T-helper 2 cell treated with Interferon-gamma antibody and Interleukin-4, amounts not matched to agents 5 μg/mL and 100 μg/mL, for 36 hours (primary cell): ENCODE results near the gene AGAP5.

Source experiments
- DNase-seq: peaks from one replicate; pipeline ENCODE4 v3.0.0; 2021; ENCODE audit warnings: low spot score
- H3K27ac Mint-ChIP-seq: one replicate; pipeline ENCODE4 v1.8.0; 2021; ENCODE audit warnings: mild to moderate bottlenecking, mixed read lengths
- H3K27me3 Mint-ChIP-seq: one replicate; pipeline ENCODE4 v1.8.0; 2021; ENCODE audit warnings: low read depth, mixed read lengths
- H3K36me3 Mint-ChIP-seq: one replicate; pipeline ENCODE4 v1.8.0; 2021; ENCODE audit warnings: low read depth, mixed read lengths
- H3K4me1 Mint-ChIP-seq: one replicate; pipeline ENCODE4 v1.8.0; 2021; ENCODE audit warnings: low read depth, mixed read lengths
- H3K4me3 Mint-ChIP-seq: one replicate; pipeline ENCODE4 v1.8.0; 2022; ENCODE audit warnings: mild to moderate bottlenecking, moderate library complexity, mixed read lengths
- H3K9me3 Mint-ChIP-seq: one replicate; pipeline ENCODE4 v1.8.0; 2021; ENCODE audit warnings: mixed read lengths

AGAP5 gene

DNA sequence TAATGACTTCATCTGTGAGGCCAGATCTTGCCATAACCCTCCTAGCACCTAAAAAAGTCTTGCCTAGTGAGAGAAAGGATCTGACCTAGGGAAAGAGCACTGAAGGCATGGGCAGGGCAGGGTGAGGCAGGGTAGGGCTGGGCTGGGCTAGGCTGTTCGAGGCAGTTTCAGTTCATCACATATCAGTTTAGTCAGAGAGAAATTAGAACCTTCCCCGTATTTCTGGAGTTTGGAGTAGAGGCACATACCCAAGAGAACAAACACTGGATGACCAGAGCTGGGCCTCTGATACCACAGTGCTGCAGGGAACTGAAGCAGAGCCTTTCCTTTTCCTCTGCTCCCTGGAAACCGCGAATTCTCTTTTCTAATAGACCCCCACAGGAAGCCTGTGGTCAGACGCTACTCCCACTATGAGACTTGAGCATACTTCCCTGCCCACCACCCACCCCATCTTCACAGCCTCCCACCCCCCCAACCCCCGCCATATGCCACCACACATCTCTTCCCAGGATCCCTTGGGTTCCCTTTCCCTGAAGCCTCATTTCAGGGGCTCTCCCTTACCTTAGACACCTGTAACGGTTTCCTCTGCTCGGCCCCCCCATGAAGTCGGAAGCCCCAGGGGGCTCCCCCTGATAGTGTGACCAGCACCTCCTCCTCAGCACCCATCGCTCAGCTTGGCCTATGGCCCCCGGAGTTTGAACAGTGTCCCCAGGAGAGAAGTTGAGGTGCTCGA, 42.5 kb downstream of the AGAP5 start:
- Mint-ChIP-seq H3K27me3 (no peaks in the 10 kb centered on the region), H3K4me1 (peaks cover 3% of the 10 kb centered on the region), H3K36me3 (no peaks in the 10 kb centered on the region), H3K27ac (no peak overlapping the region), H3K4me3 (no peak overlapping the region), H3K9me3 (no peaks in the 10 kb centered on the region)
- no peak for DNase-seq

DNA sequence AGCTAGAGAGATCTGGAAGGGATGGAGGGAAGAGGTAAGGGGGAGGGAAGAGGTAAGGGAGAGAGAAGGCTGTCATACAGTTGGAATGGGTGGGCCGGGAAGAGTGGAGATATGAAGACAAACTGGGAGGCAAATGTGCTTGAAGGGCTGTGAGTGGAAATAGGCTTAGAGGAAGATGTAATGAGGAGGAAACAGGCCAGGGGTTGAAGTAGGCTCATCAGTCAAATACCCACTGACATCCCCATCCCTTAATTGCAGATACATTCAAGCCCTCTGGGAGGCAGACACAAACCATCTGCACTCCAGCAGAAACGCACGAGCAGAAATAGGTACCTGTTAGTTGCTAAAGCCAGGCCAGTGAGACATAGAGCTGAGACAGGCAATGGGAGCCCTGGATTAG, 44.2 kb downstream of the AGAP5 start:
- no peak for DNase-seq
- Mint-ChIP-seq H3K27me3 (no peaks in the 10 kb centered on the region), H3K4me3 (no peak overlapping the region)

DNA sequence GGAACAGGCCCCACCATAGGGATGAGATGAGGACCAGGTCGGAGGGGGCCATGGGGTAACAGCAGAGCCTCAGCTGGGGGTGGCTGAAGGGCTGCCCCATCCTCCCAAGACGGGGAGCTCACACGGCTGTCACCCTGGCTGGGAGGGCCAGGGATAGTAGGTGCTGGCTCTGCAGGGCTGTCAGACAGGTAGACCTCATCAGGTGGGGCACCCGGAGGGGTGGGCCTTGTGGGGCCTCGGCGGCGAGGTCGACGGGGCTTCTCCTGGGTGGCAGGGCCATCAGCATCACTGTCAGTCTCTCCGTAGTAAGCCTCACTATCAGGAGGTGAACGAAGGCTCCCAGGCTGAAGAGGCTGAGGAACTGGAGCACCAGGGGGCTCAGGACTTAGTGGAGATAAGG, 44.7 kb downstream of the AGAP5 start:
- peaks cover 3% of the 10 kb centered on the region for H3K4me1 Mint-ChIP-seq
- no peaks in the 10 kb centered on the region for H3K9me3 Mint-ChIP-seq
- DNase-seq: no peak
- H3K4me3 Mint-ChIP-seq: no peak overlapping the region
- H3K27ac Mint-ChIP-seq: no peak overlapping the region
- no peaks in the 10 kb centered on the region for H3K27me3 Mint-ChIP-seq
- no peaks in the 10 kb centered on the region for H3K36me3 Mint-ChIP-seq

More for the DNA sequence above, 44.2 kb downstream of the AGAP5 start:
- H3K36me3 Mint-ChIP-seq: no peaks in the 10 kb centered on the region
- H3K4me1 Mint-ChIP-seq: peaks cover 3% of the 10 kb centered on the region
- no peaks in the 10 kb centered on the region for H3K9me3 Mint-ChIP-seq
- H3K27ac Mint-ChIP-seq: no peak overlapping the region

DNA sequence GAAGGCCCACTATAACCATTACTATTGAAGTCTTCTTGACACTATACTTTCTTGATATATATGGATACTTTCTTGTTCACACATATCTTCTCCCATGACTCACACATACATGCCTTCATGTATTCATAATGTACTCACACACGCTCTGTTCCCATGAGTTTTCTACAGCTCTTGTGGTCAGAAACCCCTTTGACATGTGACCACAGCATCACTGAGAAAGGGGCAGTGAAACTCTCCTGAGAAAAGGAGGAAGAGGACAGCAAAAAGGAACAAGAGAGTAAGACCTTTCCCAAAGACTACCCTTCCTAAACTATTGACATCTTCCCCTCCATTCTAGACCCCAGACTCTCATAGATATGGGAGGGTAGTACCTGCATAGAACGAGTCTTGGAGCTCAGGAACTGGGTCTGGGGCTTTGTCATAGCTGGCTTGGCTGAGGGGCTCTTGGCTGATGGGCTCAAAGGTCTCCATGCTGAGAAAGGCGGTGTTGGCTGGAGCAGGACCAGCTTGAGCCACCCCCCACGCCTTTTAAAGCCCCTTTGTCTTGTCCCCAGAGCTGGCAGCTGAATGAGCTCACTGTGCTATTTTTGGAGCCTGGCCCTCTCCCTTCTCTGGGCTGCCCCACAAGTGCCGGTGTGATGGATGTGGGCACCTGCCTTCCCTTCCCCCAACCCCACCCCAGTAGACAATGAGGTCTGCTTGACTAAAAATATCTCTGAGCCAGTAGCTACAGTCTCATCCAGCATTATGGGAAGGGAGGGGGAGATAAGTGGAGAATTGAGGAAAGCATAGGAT, 47.2 kb downstream of the AGAP5 start:
- Mint-ChIP-seq H3K27me3 (no peaks in the 10 kb centered on the region), H3K36me3 (no peaks in the 10 kb centered on the region), H3K4me3 (no peak overlapping the region), H3K27ac (no peak overlapping the region), H3K4me1 (peaks cover 3% of the 10 kb centered on the region), H3K9me3 (no peaks in the 10 kb centered on the region)
- DNase-seq: no peak

DNA sequence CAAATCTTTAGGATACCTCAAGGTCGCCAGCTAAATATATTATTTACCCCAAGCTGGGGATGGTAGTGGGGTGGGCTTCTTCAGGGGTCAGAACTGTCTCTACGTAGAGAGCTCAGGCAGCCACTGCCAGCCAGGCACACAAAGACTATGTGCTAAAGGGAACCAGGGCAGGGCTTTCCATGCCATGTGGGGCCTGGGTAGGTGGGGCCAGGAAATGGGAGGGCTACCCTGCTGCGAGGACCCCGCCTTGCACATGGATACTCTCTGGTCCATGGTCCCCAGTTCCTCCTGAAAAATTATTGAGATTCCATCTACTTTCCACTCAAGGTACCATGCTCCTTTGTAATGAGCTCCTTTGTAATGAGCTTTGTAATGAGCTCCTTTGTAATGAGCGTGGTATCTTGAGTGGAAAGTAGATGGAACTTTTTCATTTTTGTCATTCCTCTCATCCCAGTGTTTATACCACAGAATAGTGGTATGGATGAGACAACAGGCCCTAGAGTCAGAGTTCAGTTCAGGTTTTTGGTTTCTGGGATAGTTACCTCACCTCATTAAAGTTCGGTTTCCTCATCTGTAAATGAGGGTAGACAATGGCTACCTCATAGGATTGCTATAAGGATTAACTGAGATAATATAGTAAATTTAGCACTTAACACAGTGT, 47.9 kb downstream of the AGAP5 start:
- Mint-ChIP-seq H3K27ac (no peak overlapping the region), H3K4me3 (no peak overlapping the region), H3K27me3 (peaks cover 5% of the 10 kb centered on the region), H3K4me1 (peaks cover 5% of the 10 kb centered on the region), H3K36me3 (no peaks in the 10 kb centered on the region), H3K9me3 (no peaks in the 10 kb centered on the region)
- DNase-seq: no peak

DNA sequence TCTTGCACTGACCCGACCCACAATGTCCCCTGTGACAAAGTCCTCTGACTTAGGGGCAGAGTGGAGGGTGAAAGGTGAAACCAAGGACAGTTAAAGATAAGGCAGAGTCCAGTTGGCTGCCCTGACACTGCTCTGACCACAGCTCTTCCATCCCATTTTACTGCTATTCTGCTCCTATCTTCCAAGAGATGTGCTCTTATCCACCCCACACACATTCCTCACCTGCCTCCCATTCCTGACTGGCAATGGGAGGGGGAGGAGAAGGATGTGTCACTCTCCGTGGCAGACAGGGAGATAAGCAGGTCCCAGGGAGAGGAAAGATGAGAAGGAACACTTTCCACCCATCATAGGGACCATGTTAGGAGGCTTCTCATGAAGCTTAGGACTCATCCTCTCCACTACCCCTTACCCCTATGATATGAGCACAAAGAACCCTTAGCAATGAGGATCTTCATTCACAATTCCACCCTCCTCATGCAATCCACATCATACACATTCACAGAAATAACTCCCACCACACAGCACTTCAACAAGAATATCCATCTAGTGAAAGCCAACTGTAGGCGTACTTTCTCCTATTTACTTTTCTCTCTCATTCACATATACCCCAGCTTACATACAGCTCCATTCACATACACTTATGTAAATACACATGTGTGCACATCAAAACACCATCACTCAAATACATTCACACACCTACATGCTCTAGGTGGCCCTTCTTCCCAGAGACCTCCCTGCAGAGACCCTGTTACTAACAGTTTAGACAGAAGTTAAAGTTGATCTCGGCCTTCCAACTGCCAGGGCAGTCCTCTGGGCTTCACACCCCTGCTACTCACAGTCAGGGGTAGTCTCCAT, 48.7 kb downstream of the AGAP5 start:
- no peaks in the 10 kb centered on the region for H3K9me3 Mint-ChIP-seq
- no peak for DNase-seq
- peaks cover 5% of the 10 kb centered on the region for H3K27me3 Mint-ChIP-seq
- no peak overlapping the region for H3K27ac Mint-ChIP-seq
- no peak overlapping the region for H3K4me3 Mint-ChIP-seq
- H3K36me3 Mint-ChIP-seq: no peaks in the 10 kb centered on the region
- peaks cover 10% of the 10 kb centered on the region for H3K4me1 Mint-ChIP-seq

DNA sequence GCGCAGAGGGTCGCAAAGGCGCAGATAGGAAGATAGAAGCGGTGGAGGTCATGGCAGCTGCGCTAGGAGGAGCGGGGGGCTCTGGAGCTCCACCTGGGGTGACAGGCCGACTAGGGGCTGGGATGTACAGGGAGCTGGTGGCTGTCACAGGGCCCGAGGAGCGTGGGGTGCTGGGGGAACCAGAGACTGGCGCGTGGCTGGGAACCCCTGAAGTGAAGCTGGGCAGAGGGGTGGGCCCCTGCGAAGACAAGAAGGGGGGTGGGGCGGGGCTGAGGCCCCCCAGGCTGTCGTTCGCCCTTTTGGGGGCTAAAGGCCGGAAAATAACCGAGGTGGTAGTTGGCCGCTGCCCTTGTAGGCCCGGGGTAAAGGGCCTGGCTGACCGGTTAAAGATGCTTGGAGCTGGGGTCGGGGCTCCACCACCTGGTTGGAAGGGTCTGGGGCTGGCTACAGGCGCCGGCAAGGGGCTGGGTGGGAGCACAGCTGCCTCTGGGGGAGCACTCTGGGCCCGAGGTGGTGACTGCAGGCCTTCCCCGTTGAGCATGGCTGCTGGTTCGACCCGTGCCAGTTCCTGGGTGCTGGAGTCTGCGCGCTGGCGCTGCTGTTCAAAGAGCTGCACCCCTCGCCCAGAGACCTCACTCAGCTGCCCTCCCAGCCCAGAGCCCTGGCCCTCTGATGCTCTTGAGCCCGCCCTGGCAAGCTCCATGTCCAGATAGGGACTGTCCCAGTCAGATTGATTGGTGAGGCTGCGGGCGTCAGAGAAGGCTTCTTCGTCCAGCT, 49.8 kb downstream of the AGAP5 start:
- Mint-ChIP-seq H3K36me3 (no peaks in the 10 kb centered on the region), H3K27me3 (peaks cover 5% of the 10 kb centered on the region), H3K4me3 (peak overlapping the region; percentile 50), H3K9me3 (no peaks in the 10 kb centered on the region), H3K4me1 (peaks cover 17% of the 10 kb centered on the region), H3K27ac (no peak overlapping the region)
- no peak for DNase-seq

DNA sequence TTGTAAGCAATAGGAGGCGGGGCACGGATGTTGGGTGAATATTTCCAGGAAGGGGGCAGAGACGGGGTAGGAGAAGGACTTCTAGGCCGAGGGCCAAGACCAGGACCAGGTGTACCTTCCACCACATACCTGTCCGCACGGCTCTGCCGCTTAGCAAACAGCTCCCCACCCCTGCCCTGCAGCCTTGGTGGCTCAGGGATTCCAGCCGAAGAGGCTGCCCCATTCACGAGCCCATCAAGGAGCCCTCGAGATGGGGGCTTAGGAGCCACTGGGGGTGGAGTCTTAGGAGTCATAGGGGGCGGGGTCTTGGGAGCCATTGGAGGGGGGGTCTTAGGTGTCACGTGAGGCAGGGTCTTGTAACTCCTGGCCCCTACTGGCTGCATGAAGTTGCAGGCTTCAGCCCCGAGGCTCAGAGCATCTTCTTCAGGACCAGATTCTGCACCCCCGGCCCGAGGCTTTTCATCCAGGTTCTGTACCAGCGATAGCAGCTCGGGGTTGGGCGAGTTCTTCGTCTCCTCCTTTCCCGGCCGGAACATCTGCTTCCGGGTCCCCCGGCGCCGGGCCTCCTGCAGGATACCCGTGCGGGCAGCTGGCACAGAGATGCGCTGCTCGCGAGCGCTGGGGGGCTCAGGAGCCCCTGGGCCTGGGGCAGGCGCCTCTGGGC, 50.6 kb downstream of the AGAP5 start:
- no peak overlapping the region for H3K27ac Mint-ChIP-seq
- H3K27me3 Mint-ChIP-seq: peaks cover 5% of the 10 kb centered on the region
- H3K9me3 Mint-ChIP-seq: no peaks in the 10 kb centered on the region
- peaks cover 17% of the 10 kb centered on the region for H3K4me1 Mint-ChIP-seq
- no peaks in the 10 kb centered on the region for H3K36me3 Mint-ChIP-seq
- peak overlapping the region; percentile 50 for H3K4me3 Mint-ChIP-seq
- no peak for DNase-seq

DNA sequence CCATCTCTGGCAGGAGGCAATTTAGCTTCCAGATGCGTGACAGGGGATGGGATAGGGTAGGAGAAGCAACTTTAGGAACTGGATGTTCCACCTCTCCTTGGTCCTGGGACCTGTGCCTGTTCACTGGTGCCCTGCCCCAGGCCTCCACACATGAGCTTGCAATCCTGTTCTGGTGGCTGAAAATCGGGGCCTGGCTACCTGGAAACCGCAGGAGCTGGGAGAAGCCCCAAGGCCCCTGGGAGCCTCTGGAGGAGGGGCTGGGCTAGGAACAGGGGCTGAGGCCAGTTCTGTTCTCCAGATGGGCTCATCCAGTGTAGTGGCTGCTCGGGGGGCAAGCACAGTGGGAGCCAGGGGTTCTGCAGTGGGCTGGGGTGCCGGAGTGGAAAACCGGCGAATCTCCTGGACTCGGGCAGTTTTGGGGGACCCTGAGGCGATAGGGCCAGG, 51.3 kb downstream of the AGAP5 start:
- no peaks in the 10 kb centered on the region for H3K36me3 Mint-ChIP-seq
- no peak overlapping the region for H3K27ac Mint-ChIP-seq
- H3K4me3 Mint-ChIP-seq: no peak overlapping the region
- DNase-seq: no peak
- peaks cover 17% of the 10 kb centered on the region for H3K4me1 Mint-ChIP-seq
- peaks cover 7% of the 10 kb centered on the region for H3K27me3 Mint-ChIP-seq
- no peaks in the 10 kb centered on the region for H3K9me3 Mint-ChIP-seq

DNA sequence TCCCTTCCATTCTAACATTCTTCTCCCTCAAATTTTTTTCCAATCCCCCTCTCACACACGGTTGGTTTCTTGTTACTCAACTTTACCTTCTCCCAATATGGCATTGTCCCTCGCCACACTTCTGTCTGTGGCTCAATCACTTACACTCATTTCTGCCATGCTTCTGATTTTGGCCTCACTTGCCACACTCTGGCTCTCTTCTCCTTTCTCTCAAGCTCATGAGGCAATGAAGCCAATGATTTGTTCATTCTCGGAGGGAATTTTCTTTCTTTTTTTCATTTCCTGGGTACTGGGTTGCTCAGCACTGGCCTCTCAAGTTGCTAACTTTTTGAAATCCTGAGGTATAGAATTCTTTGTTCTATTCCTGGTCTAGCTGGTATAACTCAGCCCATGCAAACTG, 52.7 kb downstream of the AGAP5 start:
- Mint-ChIP-seq H3K4me3 (no peak overlapping the region), H3K27ac (no peak overlapping the region), H3K4me1 (peaks cover 17% of the 10 kb centered on the region), H3K27me3 (peaks cover 12% of the 10 kb centered on the region), H3K9me3 (no peaks in the 10 kb centered on the region), H3K36me3 (no peaks in the 10 kb centered on the region)
- no peak for DNase-seq

DNA sequence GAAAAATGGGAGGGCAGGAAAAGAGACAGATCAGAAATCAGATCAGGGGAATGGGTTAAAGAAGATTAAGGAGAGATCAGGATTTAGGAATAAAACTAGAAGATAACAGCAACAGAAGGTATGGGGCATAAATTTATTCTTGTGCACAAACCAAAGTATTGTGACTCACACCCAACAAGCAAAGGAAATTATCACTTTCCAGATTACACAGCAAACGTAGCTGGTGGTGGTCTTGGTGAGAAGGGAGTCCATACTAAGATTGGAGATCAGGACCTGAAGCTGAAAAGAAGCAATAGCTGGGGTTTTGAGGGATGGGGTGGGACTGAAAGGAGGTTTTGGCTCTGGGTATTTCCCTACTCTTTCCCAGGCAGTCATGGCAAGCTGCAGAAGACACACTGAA, 53.1 kb downstream of the AGAP5 start:
- Mint-ChIP-seq H3K27me3 (peaks cover 14% of the 10 kb centered on the region), H3K27ac (peak overlapping the region; percentile 6)

DNA sequence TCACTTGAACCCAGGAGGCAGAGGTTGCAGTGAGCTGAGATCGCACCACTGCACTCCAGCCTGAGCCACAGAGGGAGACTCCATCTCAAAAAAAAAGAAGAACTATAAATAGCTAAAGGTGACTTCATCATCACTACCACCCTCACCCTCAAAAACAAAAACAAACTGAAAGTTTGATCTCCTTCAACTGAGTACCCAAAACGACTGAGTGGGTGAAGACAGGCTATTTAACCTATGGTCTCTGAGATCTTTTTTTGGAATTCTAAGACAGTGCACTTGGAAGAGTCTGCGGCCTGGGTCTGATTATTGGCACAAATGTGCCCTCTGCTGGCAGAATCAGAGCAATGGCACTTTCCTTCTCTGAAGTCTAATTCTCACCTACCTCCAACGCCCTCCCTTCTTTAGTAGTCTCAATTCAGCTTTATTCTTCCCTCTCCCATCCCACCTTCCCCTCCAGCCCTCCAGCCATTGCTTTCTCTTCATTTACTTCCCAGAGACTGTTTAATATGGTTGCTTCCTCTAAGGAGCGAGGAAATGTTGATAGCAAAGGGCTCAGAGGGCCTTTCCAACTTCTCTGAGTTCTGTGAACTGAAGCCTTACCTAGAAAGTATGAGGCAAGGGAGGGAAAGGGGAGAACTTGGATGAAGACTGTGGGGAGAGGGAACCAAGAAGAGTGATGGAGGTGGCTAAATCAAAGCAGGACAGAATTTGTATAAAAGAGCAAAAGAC, 53.7 kb downstream of the AGAP5 start:
- Mint-ChIP-seq H3K4me1 (peaks cover 17% of the 10 kb centered on the region), H3K4me3 (no peak overlapping the region), H3K27ac (peak overlapping the region; percentile 6), H3K36me3 (no peaks in the 10 kb centered on the region), H3K9me3 (no peaks in the 10 kb centered on the region), H3K27me3 (peaks cover 15% of the 10 kb centered on the region)
- peak; percentile 36 for DNase-seq

More for the DNA sequence above, 53.1 kb downstream of the AGAP5 start:
- peaks cover 17% of the 10 kb centered on the region for H3K4me1 Mint-ChIP-seq
- H3K9me3 Mint-ChIP-seq: no peaks in the 10 kb centered on the region
- H3K4me3 Mint-ChIP-seq: no peak overlapping the region
- no peak for DNase-seq
- H3K36me3 Mint-ChIP-seq: no peaks in the 10 kb centered on the region
